ENCODE results near the gene FAF1.

The FAF1 gene

GRCh38 chr1:50418600-50419109, 541.4 kb downstream of the FAF1 start:
- TF ChIP-seq FOXP2 (optimal IDR thresholded peaks at IDR 0.05; ENCODE audit: control extremely low read depth, extremely low read length, insufficient read depth) (no peak), EZH2 (IDR thresholded peaks at IDR 0.05) (no peak)

GRCh38 chr1:50417946-50418599, 542.0 kb downstream of the FAF1 start:
- Histone ChIP-seq H3K36me3 (ENCODE audit: insufficient read depth, low read length) (no peaks in the 10 kb centered on the region), H3K9me3 (ENCODE audit: low read depth, low read length) (no peaks in the 10 kb centered on the region), H3K27ac (no peak overlapping the region), H3K9ac (ENCODE audit: insufficient read length) (no peak overlapping the region), H3K4me3 (no peak overlapping the region)
- no peak for DNase-seq (ENCODE audit: low read depth, low spot score)
- TF ChIP-seq EZH2 (IDR thresholded peaks at IDR 0.05) (no peak), FOXP2 (optimal IDR thresholded peaks at IDR 0.05; ENCODE audit: control extremely low read depth, extremely low read length, insufficient read depth) (no peak), POLR2AphosphoS5 (IDR thresholded peaks at IDR 0.05; ENCODE audit: borderline replicate concordance, low read depth, low read length) (no peak)

More at GRCh38 chr1:50418600-50419109, 541.4 kb downstream of the FAF1 start:
- DNase-seq (ENCODE audit: low read depth, low spot score): no peak
- no peak overlapping the region for H3K27ac ChIP-seq
- no peaks in the 10 kb centered on the region for H3K9me3 ChIP-seq (ENCODE audit: low read depth, low read length)
- no peaks in the 10 kb centered on the region for H3K36me3 ChIP-seq (ENCODE audit: insufficient read depth, low read length)
- no peak overlapping the region for H3K4me3 ChIP-seq
- no peak overlapping the region for H3K9ac ChIP-seq (ENCODE audit: insufficient read length)

- Histone ChIP-seq H3K9ac (ENCODE audit: insufficient read length) (no peak overlapping the region), H3K27ac (no peak overlapping the region), H3K9me3 (ENCODE audit: low read depth, low read length) (no peaks in the 10 kb centered on the region), H3K4me3 (no peak overlapping the region), H3K36me3 (ENCODE audit: insufficient read depth, low read length) (no peaks in the 10 kb centered on the region)
- TF ChIP-seq FOXP2 (optimal IDR thresholded peaks at IDR 0.05; ENCODE audit: control extremely low read depth, extremely low read length, insufficient read depth): no peak
- TF ChIP-seq POLR2AphosphoS5 (IDR thresholded peaks at IDR 0.05; ENCODE audit: borderline replicate concordance, low read depth, low read length): no peak
- TF ChIP-seq EZH2 (IDR thresholded peaks at IDR 0.05): no peak
- no peak for DNase-seq (ENCODE audit: low read depth, low spot score)
These were observed 542.6 kb downstream of the FAF1 start for GRCh38 chr1:50417507-50417906.

GRCh38 chr1:50416553-50417453, 543.3 kb downstream of the FAF1 start:
- no peak for TF ChIP-seq FOXP2 (optimal IDR thresholded peaks at IDR 0.05; ENCODE audit: control extremely low read depth, extremely low read length, insufficient read depth)
- TF ChIP-seq EZH2 (IDR thresholded peaks at IDR 0.05): no peak
- no peak for TF ChIP-seq POLR2AphosphoS5 (IDR thresholded peaks at IDR 0.05; ENCODE audit: borderline replicate concordance, low read depth, low read length)
- no peak overlapping the region for H3K4me3 ChIP-seq
- H3K27ac ChIP-seq: no peak overlapping the region
- H3K9me3 ChIP-seq (ENCODE audit: low read depth, low read length): no peaks in the 10 kb centered on the region
- DNase-seq (ENCODE audit: low read depth, low spot score): no peak
- H3K36me3 ChIP-seq (ENCODE audit: insufficient read depth, low read length): no peaks in the 10 kb centered on the region
- no peak overlapping the region for H3K9ac ChIP-seq (ENCODE audit: insufficient read length)

GRCh38 chr1:50416150-50416527, 543.9 kb downstream of the FAF1 start:
- H3K4me3 ChIP-seq: no peak overlapping the region

GRCh38 chr1:50415235-50416149, 544.6 kb downstream of the FAF1 start:
- H3K9ac ChIP-seq (ENCODE audit: insufficient read length): no peak overlapping the region
- H3K4me3 ChIP-seq: no peak overlapping the region
- H3K27ac ChIP-seq: no peak overlapping the region
- TF ChIP-seq FOXP2 (optimal IDR thresholded peaks at IDR 0.05; ENCODE audit: control extremely low read depth, extremely low read length, insufficient read depth) (no peak), POLR2AphosphoS5 (IDR thresholded peaks at IDR 0.05; ENCODE audit: borderline replicate concordance, low read depth, low read length) (no peak), EZH2 (IDR thresholded peaks at IDR 0.05) (no peak)
- no peaks in the 10 kb centered on the region for H3K36me3 ChIP-seq (ENCODE audit: insufficient read depth, low read length)
- no peaks in the 10 kb centered on the region for H3K9me3 ChIP-seq (ENCODE audit: low read depth, low read length)
- no peak for DNase-seq (ENCODE audit: low read depth, low spot score)

More at GRCh38 chr1:50416150-50416527, 543.9 kb downstream of the FAF1 start:
- Histone ChIP-seq H3K27ac (no peak overlapping the region), H3K9ac (ENCODE audit: insufficient read length) (no peak overlapping the region), H3K36me3 (ENCODE audit: insufficient read depth, low read length) (no peaks in the 10 kb centered on the region), H3K9me3 (ENCODE audit: low read depth, low read length) (no peaks in the 10 kb centered on the region)
- no peak for DNase-seq (ENCODE audit: low read depth, low spot score)
- TF ChIP-seq EZH2 (IDR thresholded peaks at IDR 0.05) (no peak), POLR2AphosphoS5 (IDR thresholded peaks at IDR 0.05; ENCODE audit: borderline replicate concordance, low read depth, low read length) (no peak), FOXP2 (optimal IDR thresholded peaks at IDR 0.05; ENCODE audit: control extremely low read depth, extremely low read length, insufficient read depth) (no peak)

- Histone ChIP-seq H3K4me3 (no peak overlapping the region), H3K9me3 (ENCODE audit: low read depth, low read length) (no peaks in the 10 kb centered on the region), H3K9ac (ENCODE audit: insufficient read length) (no peak overlapping the region), H3K36me3 (ENCODE audit: insufficient read depth, low read length) (no peaks in the 10 kb centered on the region), H3K27ac (no peak overlapping the region)
- DNase-seq (ENCODE audit: low read depth, low spot score): no peak
- no peak for TF ChIP-seq EZH2 (IDR thresholded peaks at IDR 0.05)
- TF ChIP-seq POLR2AphosphoS5 (IDR thresholded peaks at IDR 0.05; ENCODE audit: borderline replicate concordance, low read depth, low read length): no peak
- TF ChIP-seq FOXP2 (optimal IDR thresholded peaks at IDR 0.05; ENCODE audit: control extremely low read depth, extremely low read length, insufficient read depth): no peak
These were observed 545.2 kb downstream of the FAF1 start for GRCh38 chr1:50414853-50415234.

Measured in SK-N-MC (cell line).